22Rv1 (cell line): ENCODE data around the gene ACD.

ENCODE experiments used
- H3K27ac ChIP-seq: fragments of 450-650 bp; 2 replicates; pipeline ENCODE4 v1.5.1; 2017
- CTCF ChIP-seq: fragments of 450-650 bp; IDR thresholded peaks from 2 replicates; pipeline ENCODE4 v1.5.1; 2017; ENCODE audit warnings: mild to moderate bottlenecking
- ZFX ChIP-seq: fragments of 450-650 bp; IDR thresholded peaks from 2 replicates; pipeline ENCODE4 v1.6.1; 2017; ENCODE audit warnings: antibody characterized with exemption, borderline replicate concordance

Gene ACD

GRCh38 chr16:67649494-67649931 lies 10.5 kb downstream of the ACD start:
- no peak for TF ChIP-seq CTCF
- no peak for TF ChIP-seq ZFX

GRCh38 chr16:67648764-67649407 lies 11.2 kb downstream of the ACD start:
- H3K27ac ChIP-seq, result no peak overlapping the region
- TF ChIP-seq ZFX (no peak), CTCF (no peak)

More at GRCh38 chr16:67649494-67649931, 10.5 kb downstream of the ACD start:
- no peak overlapping the region for H3K27ac ChIP-seq

GRCh38 chr16:67648088-67648763 lies 11.8 kb downstream of the ACD start:
- TF ChIP-seq ZFX (no peak), CTCF (no peak)
- no peak overlapping the region for H3K27ac ChIP-seq

GRCh38 chr16:67647681-67648080 lies 12.4 kb downstream of the ACD start:
- H3K27ac ChIP-seq, result no peak overlapping the region
- TF ChIP-seq CTCF (no peak), ZFX (no peak)

- H3K27ac ChIP-seq, result no peak overlapping the region
Observed at GRCh38 chr16:67647111-67647651, 12.9 kb downstream of the ACD start.

GRCh38 chr16:67645397-67646121 lies 14.5 kb downstream of the ACD start:
- TF ChIP-seq CTCF, result no peak
- no peak for TF ChIP-seq ZFX
- H3K27ac ChIP-seq, result no peak overlapping the region

More at GRCh38 chr16:67647111-67647651, 12.9 kb downstream of the ACD start:
- no peak for TF ChIP-seq CTCF
- no peak for TF ChIP-seq ZFX
